ENCODE measurements around the gene CRK.

The CRK gene

DNA sequence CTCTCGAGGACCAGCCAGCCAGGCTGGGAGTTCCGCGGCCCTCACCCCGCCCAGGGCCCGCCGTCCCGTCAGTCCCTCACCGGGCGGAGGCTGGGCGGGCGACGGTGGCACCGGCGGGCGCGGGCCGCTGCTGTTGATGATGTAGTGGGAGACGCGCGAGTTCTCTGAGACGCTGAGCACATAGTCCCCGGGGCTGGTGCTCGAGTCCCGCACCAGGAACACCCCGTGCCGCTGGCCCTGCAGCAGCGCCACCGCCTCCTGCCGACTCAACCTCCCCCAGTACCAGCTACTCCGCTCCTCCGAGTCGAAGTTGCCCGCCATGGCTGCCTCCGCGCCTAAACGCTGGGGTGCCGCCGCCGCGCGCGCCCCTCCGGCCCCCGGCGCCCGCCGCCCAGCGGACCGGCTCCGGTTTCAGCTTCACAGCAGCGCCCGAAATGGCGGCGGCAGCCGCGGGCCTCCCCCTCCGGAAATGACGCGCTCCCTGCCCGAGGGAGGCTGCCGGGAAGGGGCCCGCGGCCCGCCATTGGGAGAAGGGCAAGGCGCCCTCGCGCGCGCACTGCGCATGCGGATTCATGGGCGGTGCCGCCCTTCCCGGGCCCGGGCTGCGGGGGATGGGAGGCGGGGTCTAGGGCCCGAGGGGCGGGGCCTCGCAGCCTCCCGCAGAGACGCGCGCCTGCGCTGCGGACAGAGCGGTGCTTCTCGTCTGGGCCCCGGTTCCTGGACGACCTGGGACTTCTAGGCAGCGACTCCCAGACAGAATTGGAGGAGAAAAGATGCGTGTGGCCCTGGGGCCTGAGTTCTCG lies at the start of gene CRK:
CRK (minus strand) TSS at position 436 of the 803 bp plus-strand sequence; CDS start at position 321, 115 bp downstream.
- intact Hi-C loops (cut with DNase I), result loop anchor here (1.0 to 5.0 kb wide), 4 partner anchors 36 to 91 kb away; partner anchors contain the start of genes INPP5K, MYO1C and YWHAE
- peak; percentile 92 to 100 (median 96) for DNase-seq

DNA sequence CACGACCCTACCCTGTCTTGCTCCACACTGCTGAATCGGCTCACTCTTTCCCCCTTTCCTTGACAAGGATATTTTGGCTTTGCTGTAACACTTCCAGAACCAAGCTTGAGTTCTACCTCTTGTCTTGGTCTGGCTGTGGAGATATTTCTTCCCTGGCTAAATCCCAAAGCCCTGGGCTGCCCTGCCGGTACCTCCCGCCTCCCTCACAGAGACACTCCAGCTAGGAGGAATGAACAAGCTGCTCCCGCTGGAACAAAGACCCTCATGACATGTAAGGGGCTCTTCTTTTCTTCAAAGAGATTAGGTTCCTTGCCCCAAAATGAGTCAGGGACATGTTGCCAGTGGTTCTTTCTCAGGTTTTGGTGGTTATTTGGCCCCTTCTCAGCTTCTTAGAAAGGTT lies 49.6 kb upstream of the CRK start:
- intact Hi-C loops (cut with DNase I), result no loop called here
- DNase-seq, result no peak

DNA sequence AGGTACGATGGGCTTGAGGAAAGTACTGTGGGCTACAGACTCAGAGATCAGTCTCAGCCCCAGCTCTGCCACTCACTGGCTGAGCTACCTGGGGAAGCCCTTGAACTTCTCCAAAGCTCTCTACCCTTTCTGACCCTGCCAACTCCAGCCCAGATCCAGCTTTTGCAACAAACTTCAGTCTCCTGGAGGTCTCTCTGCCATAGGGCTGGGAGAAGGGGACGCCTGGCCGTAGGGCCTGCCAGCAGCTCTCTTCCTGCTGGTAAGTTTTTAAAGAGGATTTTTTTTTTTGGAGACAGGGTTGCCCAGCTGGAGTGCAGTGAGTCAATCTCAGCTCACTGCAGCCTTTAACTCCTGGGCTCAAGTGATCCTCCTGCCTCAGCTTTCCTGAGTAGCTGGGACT lies 48.8 kb upstream of the CRK start:
- DNase-seq, result no peak
- intact Hi-C loops (cut with DNase I), result no loop called here

DNA sequence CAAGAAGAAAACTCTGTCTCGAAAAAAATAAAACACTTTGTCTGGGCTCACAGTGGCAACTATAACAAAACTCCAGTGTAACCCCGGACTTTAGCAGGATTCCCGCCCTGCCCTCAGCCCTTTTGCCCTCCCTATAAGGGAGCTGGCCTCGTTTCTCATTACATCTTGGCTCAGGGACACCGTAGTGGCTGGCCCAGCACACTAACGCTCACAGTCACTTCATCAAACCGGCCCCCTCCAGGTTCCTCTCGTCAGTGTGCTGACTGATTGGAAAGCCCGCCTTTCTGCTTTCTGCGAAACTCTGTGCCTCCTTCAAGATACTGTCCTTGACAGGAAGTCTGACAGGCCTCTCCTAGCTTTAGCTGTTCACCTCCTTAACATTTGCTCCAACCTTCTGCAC lies 47.7 kb upstream of the CRK start:
- peak in 1 of 10 donors; percentile 46 for DNase-seq
- intact Hi-C loops (cut with DNase I), result no loop called here

DNA sequence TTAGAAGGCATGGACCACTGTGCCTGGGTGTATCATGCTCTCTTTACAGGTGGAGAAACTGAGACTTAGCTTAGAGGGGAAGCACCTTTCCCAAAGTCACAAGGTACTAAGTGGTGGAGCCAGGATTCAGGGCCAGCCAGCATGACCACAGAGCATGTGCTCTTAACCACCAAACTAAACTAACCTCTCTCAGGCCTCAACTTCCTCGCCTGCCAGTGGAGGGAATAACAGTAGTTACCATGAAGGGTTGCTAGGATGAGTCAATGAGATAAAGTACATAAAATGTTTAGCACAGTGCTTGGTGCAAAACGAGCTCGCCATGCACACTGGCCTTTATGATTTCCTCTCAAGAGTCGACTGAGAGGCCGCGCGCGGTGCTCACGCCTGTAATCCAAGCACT lies 42.8 kb upstream of the CRK start:
- intact Hi-C loops (cut with DNase I), result no loop called here
- no peak for DNase-seq

DNA sequence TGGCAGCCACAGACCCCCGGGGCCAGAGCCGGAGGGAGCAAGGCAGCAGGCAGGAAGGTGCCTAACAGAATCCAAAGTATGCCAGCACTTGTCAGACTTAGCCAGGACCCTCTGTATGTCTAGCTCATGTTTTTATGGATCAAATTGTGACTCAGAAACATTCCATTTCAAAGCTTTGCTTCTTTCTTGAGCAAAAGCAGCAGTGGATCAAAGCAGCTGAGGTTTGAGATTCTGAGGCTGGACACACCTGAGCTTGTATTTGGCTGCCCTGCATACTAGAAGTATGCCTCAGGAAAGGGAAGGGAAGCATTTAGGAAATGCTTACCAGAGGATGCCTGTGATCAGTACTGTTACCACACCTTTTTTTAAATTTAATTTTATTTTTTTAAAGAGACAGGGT lies 42.2 kb upstream of the CRK start:
- DNase-seq, result no peak
- intact Hi-C loops (cut with DNase I), result no loop called here

DNA sequence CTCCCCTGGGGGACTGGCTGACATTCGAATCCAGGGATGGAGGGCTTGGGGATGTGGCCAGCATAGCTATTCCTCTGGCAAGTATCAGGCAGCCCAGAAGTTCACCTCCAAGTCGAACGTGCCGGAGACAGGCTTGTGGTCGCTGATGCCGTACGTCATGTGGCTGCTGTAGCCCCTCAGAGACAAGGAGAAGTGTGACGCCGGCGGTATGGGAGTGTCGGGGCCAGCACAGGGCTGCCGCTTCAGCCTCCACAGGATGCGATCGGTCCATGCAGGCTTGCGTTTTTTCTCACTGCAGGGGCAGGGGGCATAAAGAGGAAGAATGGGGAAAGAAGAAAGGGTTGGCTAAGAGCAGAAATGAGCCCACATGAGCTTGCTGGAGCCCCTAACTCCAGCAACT lies 41.8 kb upstream of the CRK start:
- intact Hi-C loops (cut with DNase I), result no loop called here
- DNase-seq, result no peak

DNA sequence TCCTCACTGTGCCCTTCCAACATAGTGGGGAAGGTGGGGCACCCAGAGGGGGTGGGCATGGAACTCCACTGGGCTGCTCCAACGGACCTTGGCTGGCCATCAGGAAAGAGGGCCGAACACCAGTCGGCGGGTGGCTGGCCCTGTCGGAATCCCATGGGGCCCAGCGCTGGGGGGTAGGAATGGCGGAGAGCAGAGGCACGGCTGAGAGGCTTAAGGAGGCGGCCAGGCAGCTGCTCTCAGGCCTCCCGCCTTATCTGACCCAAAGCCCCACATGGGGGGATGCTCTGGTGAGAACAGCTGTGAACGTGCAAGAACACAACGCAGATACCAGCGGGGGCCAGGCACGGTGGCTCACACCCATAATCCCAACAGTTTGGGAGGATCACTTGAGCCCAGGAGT lies 40.8 kb upstream of the CRK start:
- intact Hi-C loops (cut with DNase I), result no loop called here
- no peak for DNase-seq

DNA sequence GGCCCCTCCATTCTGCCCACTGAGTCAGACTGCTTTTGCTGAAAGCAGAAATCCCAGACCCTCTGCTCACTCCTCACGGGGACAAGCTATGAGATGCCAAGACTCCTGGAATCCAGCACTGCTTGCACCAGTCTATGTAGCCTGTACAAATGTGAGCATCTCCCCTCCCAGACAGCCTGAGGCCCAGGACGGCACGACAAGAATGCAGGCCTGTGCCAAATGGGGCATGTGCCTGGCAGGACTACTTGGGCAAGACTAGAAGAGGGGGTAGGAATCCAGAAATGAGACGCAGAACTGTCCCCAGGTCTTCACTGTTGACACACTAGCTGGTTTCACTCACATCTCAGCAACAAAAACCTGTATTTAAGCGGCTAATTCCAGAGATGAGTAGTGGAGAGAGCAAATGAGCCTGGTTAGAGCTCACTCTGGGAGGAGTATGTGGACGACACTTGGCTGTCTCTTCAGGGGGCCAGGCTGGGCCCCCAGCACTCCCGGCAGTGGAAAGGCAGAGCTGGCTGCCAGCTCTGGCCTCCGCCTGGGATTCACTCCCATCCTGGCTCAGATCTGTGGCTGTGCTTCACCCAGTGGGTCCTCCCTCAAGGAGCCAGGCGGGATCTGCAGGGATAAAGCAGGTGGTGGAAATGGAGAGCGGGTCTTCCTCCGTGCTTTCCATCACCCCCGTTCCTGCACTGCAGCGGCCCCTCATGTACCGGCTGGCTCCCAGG lies 39.4 kb upstream of the CRK start:
- DNase-seq, result no peak
- intact Hi-C loops (cut with DNase I), result no loop called here

DNA sequence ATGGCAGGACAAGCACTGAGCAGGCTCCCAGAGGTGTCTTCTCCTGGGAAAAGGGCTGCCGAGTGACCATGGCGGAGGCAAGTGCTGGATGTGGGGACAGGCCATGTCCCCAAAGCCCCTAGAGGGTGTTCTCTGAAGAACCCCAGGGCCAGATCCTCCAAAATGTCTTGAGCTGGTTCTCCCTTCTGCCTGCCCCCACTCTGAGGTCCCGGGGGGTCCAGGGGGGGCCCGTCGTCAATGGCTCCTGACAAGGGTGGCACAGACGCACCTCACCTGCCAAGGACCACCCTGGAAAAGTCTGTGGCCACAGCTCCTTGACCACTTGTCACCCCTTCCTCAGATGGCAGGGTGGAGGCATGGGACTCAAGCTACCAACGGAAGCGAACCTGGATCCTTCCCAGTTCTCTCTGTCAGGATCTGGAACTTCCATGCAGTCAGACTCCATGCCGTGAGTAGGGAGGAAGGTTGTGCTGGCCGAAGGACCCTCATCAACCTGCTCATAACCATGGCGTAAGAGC lies 38.8 kb upstream of the CRK start:
- DNase-seq, result no peak
- intact Hi-C loops (cut with DNase I), result loop anchor here (5.0 kb wide), 1 partner anchor 37 kb away; the partner anchor contains the start of gene CRK

DNA sequence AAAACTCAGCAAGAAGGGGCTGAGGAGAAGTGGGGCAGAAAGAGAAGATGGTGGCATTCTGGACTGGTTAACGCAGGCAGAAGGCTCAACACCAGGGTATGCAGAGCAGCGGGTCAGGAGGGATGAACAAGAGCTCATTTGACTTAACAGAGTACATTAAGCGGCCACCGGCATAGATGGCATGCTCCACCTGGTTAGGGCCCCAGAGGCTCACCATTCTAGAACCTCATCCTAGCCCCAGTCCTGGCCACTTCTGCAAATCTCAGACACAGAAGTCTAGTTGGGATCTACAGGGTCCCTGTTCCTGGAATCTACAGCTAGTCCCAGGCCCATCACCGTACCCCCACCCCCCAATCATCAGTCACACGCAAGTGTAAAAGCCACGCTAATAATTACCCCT lies 38.2 kb upstream of the CRK start:
- intact Hi-C loops (cut with DNase I), result loop anchor here (5.0 kb wide), 1 partner anchor 37 kb away; the partner anchor contains the start of gene CRK
- DNase-seq, result no peak

DNA sequence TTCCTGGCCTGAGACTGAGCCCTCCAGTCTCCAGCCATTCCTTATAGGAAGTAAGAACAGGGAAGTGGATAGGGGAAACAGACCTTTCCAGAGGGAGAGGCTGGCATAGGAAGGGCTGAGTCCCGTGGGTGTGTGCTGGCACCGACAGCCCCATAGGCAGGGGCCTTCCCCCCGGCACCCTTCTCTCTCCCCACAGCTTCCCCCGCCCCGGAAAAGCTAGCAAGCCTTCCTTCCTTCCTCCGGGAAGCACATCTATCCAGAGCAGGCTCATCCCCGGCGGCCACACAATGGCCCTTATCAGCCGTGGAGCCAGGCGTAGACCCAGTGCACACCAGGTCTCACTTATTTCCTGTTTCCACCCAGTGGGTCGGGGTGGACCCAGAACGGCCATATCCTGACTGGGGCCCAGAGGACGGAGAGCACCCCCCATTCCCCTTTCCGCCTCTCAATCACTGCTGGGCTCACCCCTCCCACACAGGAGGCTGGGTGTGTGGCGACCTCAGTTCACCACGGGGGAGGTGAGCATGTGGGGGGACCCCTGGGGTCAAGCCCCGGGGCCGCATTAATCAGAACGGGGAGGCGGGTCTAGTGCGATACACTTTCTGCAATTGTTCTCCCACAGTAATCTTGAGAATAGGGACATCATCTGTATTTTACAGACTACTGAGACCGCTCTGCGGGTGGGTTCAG lies 37.4 kb upstream of the CRK start:
- intact Hi-C loops (cut with DNase I), result loop anchor here (5.0 kb wide), 1 partner anchor 36 kb away; the partner anchor contains the start of gene CRK
- DNase-seq, result no peak

DNA sequence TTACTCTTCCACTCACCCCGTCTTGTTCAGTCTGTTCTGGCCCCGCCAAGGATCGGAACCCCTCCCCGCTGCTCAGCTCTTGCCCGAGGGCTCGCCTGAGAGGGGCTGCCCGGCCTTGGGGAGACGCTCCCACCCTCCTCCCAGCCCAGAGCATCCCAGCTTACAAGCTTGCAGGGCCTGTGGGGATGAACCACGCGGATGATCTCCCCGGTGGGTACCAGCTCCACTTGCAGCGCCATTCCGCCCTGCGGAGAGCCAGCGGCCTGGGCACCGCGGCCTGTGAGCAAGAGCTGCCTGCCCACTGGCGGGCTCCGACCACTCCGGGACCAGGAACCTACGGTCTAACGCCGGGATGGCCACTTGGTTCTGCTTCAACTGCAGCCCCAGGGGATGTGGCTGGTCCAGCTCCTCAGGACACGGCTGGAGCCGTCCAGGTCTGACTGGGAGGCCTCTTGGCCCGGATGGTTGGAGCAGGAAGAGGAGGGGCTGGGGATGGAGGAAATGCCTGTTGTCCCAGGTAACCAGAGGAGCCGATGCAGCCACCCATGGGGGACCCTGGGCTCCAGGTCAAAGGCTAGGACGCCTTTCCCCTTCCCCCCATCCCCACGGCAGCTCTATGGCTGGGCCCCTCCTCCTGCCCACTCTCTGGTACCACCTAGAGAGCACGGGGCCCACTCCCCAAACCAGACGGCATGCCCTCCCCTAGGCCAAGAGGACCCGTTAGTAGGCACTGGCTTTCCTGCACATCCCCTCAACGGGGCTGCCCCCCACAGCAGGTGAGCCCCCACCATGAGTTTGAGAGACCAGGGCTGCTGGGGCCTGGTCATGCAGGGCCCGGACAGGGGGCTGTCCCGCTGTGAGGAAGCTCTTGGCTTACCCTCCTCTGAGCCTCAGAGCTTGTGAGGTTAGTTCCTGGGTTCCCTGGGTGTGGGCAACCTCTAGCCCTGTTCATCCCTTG lies 36.5 kb upstream of the CRK start, which contains the start of gene MYO1C:
MYO1C (minus strand) TSS at position 438 of the 958 bp plus-strand sequence; CDS start at position 239, 199 bp downstream.
- peak in 1 of 10 donors; percentile 88 for DNase-seq
- intact Hi-C loops (cut with DNase I), result loop anchor here (5.0 kb wide), 1 partner anchor 35 kb away; the partner anchor contains the start of gene CRK

DNA sequence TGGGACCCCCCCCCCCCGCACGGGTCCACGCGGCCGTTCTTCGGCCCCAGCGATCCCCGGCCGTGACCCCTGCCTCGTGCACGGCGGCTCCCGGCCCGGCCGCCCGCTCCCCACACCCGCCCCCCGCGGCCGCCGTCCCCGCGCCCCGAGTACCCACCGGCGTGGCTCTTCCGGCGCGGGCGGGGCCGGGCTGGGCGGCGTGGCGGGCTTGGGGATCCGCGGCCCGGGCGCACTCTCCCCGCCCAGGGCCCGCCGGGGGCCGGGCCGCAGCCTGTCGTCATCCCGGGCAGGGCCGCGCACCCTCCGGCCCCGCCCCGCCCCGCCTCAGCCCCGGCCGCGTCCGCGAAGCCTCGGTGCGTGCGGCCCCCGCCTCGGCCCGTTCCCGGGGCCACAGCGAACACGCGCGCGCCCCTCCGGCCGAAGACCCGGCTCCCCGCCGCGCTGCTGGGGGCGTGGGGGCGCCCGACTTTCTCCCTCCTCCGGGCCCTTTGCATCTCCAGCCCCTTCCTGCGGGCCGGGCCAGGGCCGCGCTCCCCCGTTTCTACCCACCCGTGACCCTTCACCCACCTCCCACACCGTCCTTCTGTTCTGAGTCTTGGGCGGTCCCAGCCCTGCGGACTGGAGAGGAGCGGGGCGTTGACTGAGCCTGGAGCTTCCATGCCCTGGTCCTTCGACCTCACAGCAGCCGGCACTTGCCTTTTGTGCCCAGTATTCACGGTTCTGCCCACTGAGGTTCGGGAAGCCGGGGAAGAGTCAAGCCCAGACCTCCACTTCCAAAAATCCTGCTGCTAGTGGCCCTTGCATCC lies 35.6 kb upstream of the CRK start:
- DNase-seq, result peak in 3 of 10 donors; percentile 34 to 91 (median 68)
- intact Hi-C loops (cut with DNase I), result loop anchor here (5.0 kb wide), 1 partner anchor 34 kb away; the partner anchor contains the start of gene CRK

DNA sequence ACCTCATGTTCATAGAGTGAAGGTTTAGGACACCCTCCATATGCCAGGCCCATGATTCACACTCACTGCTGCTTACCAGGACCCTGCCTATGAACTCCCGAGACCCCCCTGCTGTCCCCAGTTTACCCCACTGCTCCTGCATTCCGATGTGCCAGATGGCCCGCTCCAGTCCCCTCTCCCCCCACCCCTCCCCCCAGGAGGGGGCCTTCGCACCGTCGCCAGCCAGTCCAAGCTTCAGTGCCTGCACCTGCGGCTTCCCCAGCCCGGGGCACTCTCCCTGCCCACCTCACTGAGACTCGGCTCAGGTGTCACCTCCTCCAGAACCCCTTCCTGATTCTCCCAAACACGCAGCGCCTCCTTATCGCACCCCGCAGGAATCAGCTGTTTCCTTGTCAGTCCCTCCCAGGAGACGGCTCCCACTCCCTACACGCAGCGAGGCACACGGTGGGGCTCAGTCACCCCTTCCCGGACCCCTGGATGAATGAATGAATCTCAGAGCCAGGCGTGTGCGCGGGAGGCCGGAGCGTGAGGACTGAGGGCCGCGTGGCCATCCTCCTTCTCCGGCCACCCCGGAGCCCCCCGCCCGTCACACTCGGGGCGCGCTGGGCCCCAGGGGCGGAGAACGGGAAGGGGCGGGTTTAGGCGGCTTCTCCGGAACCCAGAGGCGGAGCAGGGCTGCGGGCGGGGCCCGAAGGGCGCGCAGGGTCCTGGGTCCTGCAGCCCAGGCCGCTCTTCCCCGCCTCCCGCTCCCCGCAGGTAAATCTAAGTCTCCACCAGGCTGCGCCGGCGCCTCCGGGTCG lies 34.8 kb upstream of the CRK start:
- intact Hi-C loops (cut with DNase I), result loop anchor here (5.0 kb wide), 1 partner anchor 34 kb away; the partner anchor contains the start of gene CRK
- DNase-seq, result peak in 6 of 10 donors; percentile 34 to 91 (median 50)

DNA sequence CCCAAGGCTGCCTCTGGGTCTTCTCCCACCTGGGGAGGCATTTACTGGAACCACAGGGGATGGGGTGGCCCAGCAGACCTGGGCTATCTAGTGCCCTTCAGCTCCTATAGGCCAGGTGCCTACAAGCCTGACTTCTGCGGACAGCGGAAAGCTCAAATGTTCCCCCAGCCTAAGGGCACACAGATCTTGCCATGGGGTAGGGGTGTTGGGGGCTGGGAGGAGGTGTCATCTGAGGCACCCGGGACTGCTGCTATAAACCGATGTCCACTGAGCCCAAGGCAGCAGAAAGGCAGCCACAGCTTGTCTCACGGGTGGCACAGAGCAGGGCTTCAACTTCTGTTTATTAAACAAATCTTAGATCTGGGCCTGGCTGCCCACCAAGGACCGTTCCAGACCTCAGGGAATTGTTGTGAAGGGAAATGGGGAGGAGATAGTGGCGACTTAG lies 32.8 kb upstream of the CRK start:
- intact Hi-C loops (cut with DNase I), result no loop called here
- DNase-seq, result no peak
